A673 (cell line): ENCODE results near the gene TSPAN3. TPM values are rescaled to one million over a fixed set of nuclear protein-coding genes. Genes with fewer than 3 reads are reported as not detected.

Experiments
- BruUV-seq: library from RNA; stranded (reverse); fragments of 400-500 nt; replicated peaks from 2 replicates; lab custom pipeline; 2021; lab: Mats Ljungman, UMichigan
- CTCF ChIA-PET: fragments of 300-600 bp; sonication (Branson Sonifier 250); formaldehyde crosslinking; loops from one replicate; lab custom pipeline; 2022; ENCODE audit warnings: antibody characterized with exemption; lab: Charles Lee
- POLR2A ChIA-PET: fragments of 300-600 bp; sonication (Branson Sonifier 250); formaldehyde crosslinking; loops from one replicate; lab custom pipeline; 2022; ENCODE audit warnings: antibody characterized with exemption; ENCODE audit not compliant: low non-redundant PET; lab: Charles Lee
- DNase-seq: peaks from one replicate; pipeline ENCODE4 v3.0.0-alpha.2; 2015; ENCODE audit warnings: low spot score
- H3K27ac ChIP-seq: fragments of 200-600 bp; sonication (generic); 2 replicates; pipeline ENCODE4 v1.5.1; 2016; ENCODE audit warnings: mixed run types, low read depth, mild to moderate bottlenecking, mixed read lengths, antibody characterized with exemption, low read length; ENCODE audit not compliant: poor library complexity, severe bottlenecking
- H3K27me3 ChIP-seq: fragments of 200-600 bp; sonication (generic); replicated peaks from 2 replicates; pipeline ENCODE4 v1.6.1; 2017; ENCODE audit warnings: mixed run types, low read depth, mild to moderate bottlenecking, mixed read lengths, antibody characterized with exemption, low read length; ENCODE audit not compliant: insufficient read depth, poor library complexity
- H3K36me3 ChIP-seq: fragments of 200-600 bp; sonication (generic); 2 replicates; pipeline ENCODE4 v1.6.1; 2016; ENCODE audit warnings: mixed run types, mild to moderate bottlenecking, mixed read lengths, antibody characterized with exemption, low read length; ENCODE audit not compliant: insufficient read depth, poor library complexity, severe bottlenecking
- H3K4me1 ChIP-seq: fragments of 200-600 bp; sonication (generic); 2 replicates; pipeline ENCODE4 v1.6.1; 2017; ENCODE audit warnings: mixed run types, mild to moderate bottlenecking, mixed read lengths, antibody characterized with exemption, low read length; ENCODE audit not compliant: insufficient read depth, poor library complexity, severe bottlenecking
- H3K4me3 ChIP-seq: fragments of 200-600 bp; sonication (generic); 2 replicates; pipeline ENCODE4 v1.5.1; 2016; ENCODE audit warnings: low read depth, mixed run types, mild to moderate bottlenecking, mixed read lengths, low read length; ENCODE audit not compliant: poor library complexity, severe bottlenecking
- H3K9me3 ChIP-seq: fragments of 200-600 bp; sonication (generic); 2 replicates; pipeline ENCODE4 v1.6.1; 2016; ENCODE audit warnings: mixed run types, low read depth, mild to moderate bottlenecking, mixed read lengths, antibody characterized with exemption, low read length; ENCODE audit not compliant: poor library complexity, severe bottlenecking
- EZH2 ChIP-seq: fragments of 200-600 bp; sonication (generic); IDR thresholded peaks from 2 replicates; pipeline ENCODE4 v1.6.1; 2017; ENCODE audit warnings: borderline replicate concordance, low read depth, mild to moderate bottlenecking, mixed read lengths, antibody characterized with exemption, low read length; ENCODE audit not compliant: poor library complexity, severe bottlenecking
- intact Hi-C: fragments of 100-400 bp; cut with micrococcal nuclease; formaldehyde crosslinking; loops from one replicate; pipeline ENCODE4 v1.10.0; 2022; ENCODE audit not compliant: unreplicated experiment
- total RNA-seq: library from RNA; stranded (reverse); gene quantifications from 2 replicates; pipeline ENCODE4 v1.2.3, GENCODE V29; 2021
- TF ChIP-seq, protein P1 (sequence below): fragments of 300-800, 200-600 bp; sonication (generic); conservative IDR thresholded peaks from 2 replicates; pipeline ENCODE4 v1.5.1; 2017; ENCODE audit warnings: low read depth, mild to moderate bottlenecking, antibody characterized with exemption, low read length, moderate library complexity, mixed read lengths

TSPAN3 gene
- total RNA-seq, 1 experiment from 2014 or later: 224 TPM

DNA sequence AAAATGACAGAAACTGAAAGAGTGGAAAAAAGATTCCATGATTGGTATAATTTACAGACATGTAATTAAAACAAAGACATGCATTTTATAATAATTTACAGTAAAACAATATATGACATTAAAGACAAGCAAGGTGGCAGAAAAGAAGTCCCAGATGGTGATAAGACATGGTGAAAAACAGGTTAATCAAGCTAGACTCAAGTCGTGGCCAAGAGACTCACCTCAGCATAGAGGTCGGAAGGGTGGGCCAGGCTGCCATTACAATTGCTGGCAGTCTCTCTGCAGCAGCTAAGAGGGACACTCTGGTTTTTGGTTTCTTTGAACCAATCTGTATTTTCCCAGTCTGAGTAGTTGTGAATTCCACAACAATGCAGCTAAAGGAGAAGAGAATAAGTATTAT, 18.4 kb downstream of the TSPAN3 start:
- CTCF ChIA-PET: no interaction called here
- no peak overlapping the region for H3K4me3 ChIP-seq
- H3K9me3 ChIP-seq: no peaks in the 10 kb centered on the region
- POLR2A ChIA-PET: no interaction called here
- H3K27me3 ChIP-seq: no peaks in the 10 kb centered on the region
- no peak for DNase-seq
- no peak overlapping the region for H3K27ac ChIP-seq
- TF ChIP-seq, protein P1, sequence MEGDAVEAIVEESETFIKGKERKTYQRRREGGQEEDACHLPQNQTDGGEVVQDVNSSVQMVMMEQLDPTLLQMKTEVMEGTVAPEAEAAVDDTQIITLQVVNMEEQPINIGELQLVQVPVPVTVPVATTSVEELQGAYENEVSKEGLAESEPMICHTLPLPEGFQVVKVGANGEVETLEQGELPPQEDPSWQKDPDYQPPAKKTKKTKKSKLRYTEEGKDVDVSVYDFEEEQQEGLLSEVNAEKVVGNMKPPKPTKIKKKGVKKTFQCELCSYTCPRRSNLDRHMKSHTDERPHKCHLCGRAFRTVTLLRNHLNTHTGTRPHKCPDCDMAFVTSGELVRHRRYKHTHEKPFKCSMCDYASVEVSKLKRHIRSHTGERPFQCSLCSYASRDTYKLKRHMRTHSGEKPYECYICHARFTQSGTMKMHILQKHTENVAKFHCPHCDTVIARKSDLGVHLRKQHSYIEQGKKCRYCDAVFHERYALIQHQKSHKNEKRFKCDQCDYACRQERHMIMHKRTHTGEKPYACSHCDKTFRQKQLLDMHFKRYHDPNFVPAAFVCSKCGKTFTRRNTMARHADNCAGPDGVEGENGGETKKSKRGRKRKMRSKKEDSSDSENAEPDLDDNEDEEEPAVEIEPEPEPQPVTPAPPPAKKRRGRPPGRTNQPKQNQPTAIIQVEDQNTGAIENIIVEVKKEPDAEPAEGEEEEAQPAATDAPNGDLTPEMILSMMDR: no peak
- intact Hi-C loops: no loop called here
- BruUV-seq: no TSS peak
- H3K36me3 ChIP-seq: peaks cover 42% of the 10 kb centered on the region
- peaks cover 8% of the 10 kb centered on the region for H3K4me1 ChIP-seq

DNA sequence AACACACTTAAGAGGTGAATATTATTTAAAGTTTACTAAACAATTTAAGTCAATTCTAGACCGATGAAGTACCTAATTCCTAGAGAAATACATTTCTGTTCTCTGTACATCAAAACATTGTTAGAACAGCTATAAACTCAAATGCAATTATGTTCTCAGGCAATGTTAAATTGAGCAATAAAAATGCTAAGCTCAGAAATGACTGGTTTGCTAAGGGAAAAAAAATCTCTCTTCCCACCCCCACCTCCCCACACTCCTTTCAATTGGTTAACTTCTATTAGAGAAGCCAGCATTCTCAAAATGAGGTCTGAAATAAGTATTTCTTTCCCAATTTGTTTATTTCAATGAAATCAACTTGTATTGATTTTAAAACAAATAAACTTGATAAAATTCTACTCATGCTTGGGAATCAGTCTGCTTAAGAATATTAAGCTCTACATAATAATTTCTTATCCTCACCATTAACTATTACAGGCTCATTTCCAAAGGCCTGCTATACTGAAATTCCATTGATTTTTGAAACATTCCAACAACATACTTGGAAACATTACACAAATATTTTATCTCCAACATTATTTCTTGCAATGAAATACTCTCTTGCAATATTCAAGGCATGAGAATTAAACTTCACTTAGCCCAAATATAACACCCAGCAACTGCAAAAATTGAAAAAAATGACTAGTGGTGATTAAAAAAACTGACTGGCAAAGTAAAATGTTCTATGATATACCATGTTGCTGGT, 22.6 kb downstream of the TSPAN3 start:
- Histone ChIP-seq H3K27me3 (no peaks in the 10 kb centered on the region), H3K9me3 (no peaks in the 10 kb centered on the region), H3K27ac (no peak overlapping the region), H3K4me3 (no peak overlapping the region), H3K4me1 (peaks cover 3% of the 10 kb centered on the region), H3K36me3 (peaks cover 75% of the 10 kb centered on the region)
- TF ChIP-seq, protein P1: no peak
- TF ChIP-seq EZH2: no peak
- no peak for DNase-seq
- intact Hi-C loops: no loop called here
- no TSS peak for BruUV-seq
- CTCF ChIA-PET: no interaction called here
- POLR2A ChIA-PET: no interaction called here

DNA sequence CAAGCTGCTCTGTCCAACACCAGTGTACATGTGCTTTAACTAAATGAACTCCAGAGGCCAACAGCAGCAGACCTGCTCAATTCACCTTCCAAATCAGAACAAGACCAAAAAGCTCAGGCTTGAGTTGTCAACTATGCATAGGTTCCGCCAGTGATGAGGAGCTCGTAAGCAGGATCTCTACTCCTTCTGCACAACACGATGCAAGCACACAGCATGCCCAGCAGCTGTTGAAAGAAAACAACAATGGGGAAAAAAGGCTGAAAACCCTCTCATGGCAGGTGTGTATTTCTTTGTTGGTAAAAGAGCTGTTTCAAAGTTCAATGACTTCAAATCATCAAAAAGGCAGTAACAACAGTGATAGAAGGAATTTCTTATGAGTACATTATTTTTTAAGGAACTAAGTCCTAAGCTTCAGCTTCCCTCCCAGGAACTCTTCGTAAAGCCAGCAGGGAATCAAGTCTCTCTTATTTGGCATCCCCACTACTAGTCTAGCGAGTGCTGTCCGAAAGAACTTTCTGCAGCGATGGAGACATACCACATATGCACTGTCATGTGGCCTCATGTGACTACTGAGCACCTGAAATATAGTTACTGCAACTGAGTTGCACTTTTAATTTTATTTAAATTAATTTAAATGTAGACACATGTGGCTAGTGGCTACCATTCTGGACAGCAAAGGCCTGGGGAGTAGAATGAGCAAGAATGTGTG, 24.1 kb downstream of the TSPAN3 start:
- intact Hi-C loops: no loop called here
- Histone ChIP-seq H3K9me3 (no peaks in the 10 kb centered on the region), H3K4me1 (peaks cover 3% of the 10 kb centered on the region), H3K4me3 (no peak overlapping the region), H3K27me3 (no peaks in the 10 kb centered on the region), H3K36me3 (peaks cover 74% of the 10 kb centered on the region), H3K27ac (no peak overlapping the region)
- ChIA-PET CTCF (no interaction called here), POLR2A (no interaction called here)
- no TSS peak for BruUV-seq
- TF ChIP-seq, protein P1: no peak
- TF ChIP-seq EZH2: no peak
- no peak for DNase-seq
